MM.1S (cell line): ENCODE data around the gene SSBP1.

Experiments used
- DNase-seq: peaks from one replicate; pipeline ENCODE4 v3.0.0-alpha.2; 2015
- H2AFZ ChIP-seq: fragments of 300-600 bp; sonication (generic); 2 replicates; pipeline ENCODE4 v1.6.0; 2016; ENCODE audit warnings: antibody characterized with exemption, low read length
- H3F3A ChIP-seq: fragments of 300-600 bp; sonication (generic); 2 replicates; pipeline ENCODE4 v1.6.1; 2016; ENCODE audit warnings: mild to moderate bottlenecking, antibody characterized with exemption, low read length, moderate library complexity, mixed read lengths; ENCODE audit not compliant: insufficient read depth
- H3K27ac ChIP-seq: fragments of 300-600 bp; sonication (generic); 2 replicates; pipeline ENCODE4 v1.5.1; 2016; ENCODE audit warnings: mild to moderate bottlenecking, low read length
- H3K27me3 ChIP-seq: fragments of 300-600 bp; sonication (generic); replicated peaks from 2 replicates; pipeline ENCODE4 v1.6.0; 2016; ENCODE audit warnings: low read length; ENCODE audit not compliant: insufficient read depth
- H3K36me3 ChIP-seq: fragments of 300-600 bp; sonication (generic); replicated peaks from 2 replicates; pipeline ENCODE4 v1.6.1; 2016; ENCODE audit warnings: mild to moderate bottlenecking, low read length, mixed read lengths; ENCODE audit not compliant: insufficient read depth
- H3K4me1 ChIP-seq: fragments of 300-600 bp; sonication (generic); 2 replicates; pipeline ENCODE4 v1.6.1; 2016; ENCODE audit warnings: low read length, mixed read lengths
- H3K4me2 ChIP-seq: fragments of 300-600 bp; sonication (generic); 2 replicates; pipeline ENCODE4 v1.6.0; 2016; ENCODE audit warnings: low read depth, low read length
- H3K4me3 ChIP-seq: fragments of 300-600 bp; sonication (generic); 2 replicates; pipeline ENCODE4 v1.5.1; 2016; ENCODE audit warnings: low read length, mixed read lengths
- H3K79me2 ChIP-seq: fragments of 300-600 bp; sonication (generic); 2 replicates; pipeline ENCODE4 v1.6.1; 2016; ENCODE audit warnings: mixed run types, low read length, mixed read lengths
- H3K9ac ChIP-seq: fragments of 300-600 bp; sonication (generic); 2 replicates; pipeline ENCODE4 v1.6.1; 2016; ENCODE audit warnings: low read length, mixed read lengths
- H3K9me2 ChIP-seq: fragments of 300-600 bp; sonication (generic); replicated peaks from 2 replicates; pipeline ENCODE4 v1.6.1; 2016; ENCODE audit warnings: mild to moderate bottlenecking, low read length, mixed read lengths; ENCODE audit not compliant: insufficient read depth
- H3K9me3 ChIP-seq: fragments of 300-600 bp; sonication (generic); replicated peaks from 2 replicates; pipeline ENCODE4 v1.6.1; 2016; ENCODE audit warnings: mild to moderate bottlenecking, low read length, mixed read lengths; ENCODE audit not compliant: insufficient read depth
- H4K20me1 ChIP-seq: fragments of 300-600 bp; sonication (generic); 2 replicates; pipeline ENCODE4 v1.6.1; 2016; ENCODE audit warnings: mild to moderate bottlenecking, low read length, moderate library complexity, mixed read lengths; ENCODE audit not compliant: insufficient read depth
- EZH2 ChIP-seq: fragments of 300-600 bp; sonication (generic); optimal IDR thresholded peaks from 2 replicates; pipeline ENCODE3; 2017; ENCODE audit warnings: low read depth, mild to moderate bottlenecking, antibody characterized with exemption, low read length, mixed read lengths
- EZH2phosphoT487 ChIP-seq: fragments of 300-600 bp; sonication (generic); IDR thresholded peaks from 2 replicates; pipeline ENCODE4 v1.6.1; 2018; ENCODE audit warnings: antibody characterized with exemption, low read length
- TF ChIP-seq, protein P1 (sequence below): fragments of 300-600 bp; sonication (generic); IDR thresholded peaks from 2 replicates; pipeline ENCODE4 v1.5.1; 2016; ENCODE audit warnings: antibody characterized with exemption, low read length, mixed read lengths

The SSBP1 gene

DNA sequence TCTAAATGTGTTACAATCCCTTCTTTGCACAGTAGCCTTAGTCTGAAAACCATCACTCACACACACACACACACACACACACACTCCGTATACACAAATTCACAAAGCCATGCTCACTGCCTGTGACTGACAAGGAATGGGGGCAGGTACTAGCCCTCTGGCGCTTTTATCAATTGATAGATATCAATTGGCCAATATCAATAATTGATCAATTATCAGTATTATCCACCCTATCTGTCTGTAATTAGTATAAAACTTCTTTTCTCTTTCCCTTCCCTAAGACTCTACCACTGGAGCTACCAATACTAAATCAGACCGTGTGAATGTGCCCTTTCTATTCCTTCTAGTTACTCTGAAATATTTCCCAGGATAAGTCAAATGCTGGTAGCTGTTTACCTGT is 38.3 kb upstream of the SSBP1 start:
- Histone ChIP-seq H3K27me3 (0 out of 2 replicates have a peak, but pooled peaks cover 12% of the 10 kb centered on the region), H3K4me3 (no peak overlapping the region), H3K9ac (no peak overlapping the region), H3K27ac (no peak overlapping the region), H4K20me1 (no peaks in the 10 kb centered on the region), H2AFZ (no peak overlapping the region), H3K9me2 (no peaks in the 10 kb centered on the region), H3K9me3 (no peaks in the 10 kb centered on the region), H3K4me1 (peaks cover 8% of the 10 kb centered on the region), H3K36me3 (no peaks in the 10 kb centered on the region), H3F3A (peaks cover 5% of the 10 kb centered on the region; the same call in 1 of the 2 replicates), H3K79me2 (0 out of 2 replicates have a peak, but pooled peaks cover 7% of the 10 kb centered on the region), H3K4me2 (no peak overlapping the region)
- TF ChIP-seq, protein P1, sequence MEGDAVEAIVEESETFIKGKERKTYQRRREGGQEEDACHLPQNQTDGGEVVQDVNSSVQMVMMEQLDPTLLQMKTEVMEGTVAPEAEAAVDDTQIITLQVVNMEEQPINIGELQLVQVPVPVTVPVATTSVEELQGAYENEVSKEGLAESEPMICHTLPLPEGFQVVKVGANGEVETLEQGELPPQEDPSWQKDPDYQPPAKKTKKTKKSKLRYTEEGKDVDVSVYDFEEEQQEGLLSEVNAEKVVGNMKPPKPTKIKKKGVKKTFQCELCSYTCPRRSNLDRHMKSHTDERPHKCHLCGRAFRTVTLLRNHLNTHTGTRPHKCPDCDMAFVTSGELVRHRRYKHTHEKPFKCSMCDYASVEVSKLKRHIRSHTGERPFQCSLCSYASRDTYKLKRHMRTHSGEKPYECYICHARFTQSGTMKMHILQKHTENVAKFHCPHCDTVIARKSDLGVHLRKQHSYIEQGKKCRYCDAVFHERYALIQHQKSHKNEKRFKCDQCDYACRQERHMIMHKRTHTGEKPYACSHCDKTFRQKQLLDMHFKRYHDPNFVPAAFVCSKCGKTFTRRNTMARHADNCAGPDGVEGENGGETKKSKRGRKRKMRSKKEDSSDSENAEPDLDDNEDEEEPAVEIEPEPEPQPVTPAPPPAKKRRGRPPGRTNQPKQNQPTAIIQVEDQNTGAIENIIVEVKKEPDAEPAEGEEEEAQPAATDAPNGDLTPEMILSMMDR = no peak
- TF ChIP-seq EZH2phosphoT487 (no peak), EZH2 (no peak)
- DNase-seq = no peak

DNA sequence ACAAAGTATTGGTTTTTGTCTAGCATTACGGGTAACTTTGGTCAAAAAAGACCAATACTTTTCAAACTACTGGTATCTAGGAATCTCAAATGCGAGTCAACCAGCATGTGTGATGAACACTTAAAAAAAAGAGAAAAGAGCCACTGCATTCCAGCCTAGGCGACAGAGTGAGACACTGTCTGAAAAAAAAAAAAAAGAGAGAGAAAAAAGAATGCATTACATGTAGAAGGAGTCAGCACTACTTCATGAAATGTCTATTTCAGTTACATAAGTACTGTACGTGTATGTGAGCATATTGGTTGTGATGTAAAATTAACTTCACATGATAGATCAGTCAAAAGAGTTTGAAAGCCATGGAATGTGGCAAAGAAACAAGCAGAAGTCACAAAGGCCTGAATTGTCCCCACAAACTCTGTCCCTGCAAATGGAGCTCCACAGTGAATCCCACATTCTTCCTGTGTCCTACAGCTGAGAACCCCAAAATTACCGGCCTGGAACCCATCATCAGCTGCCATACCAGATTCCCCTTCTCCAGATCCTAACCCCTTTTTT is 37.8 kb upstream of the SSBP1 start:
- peaks cover 8% of the 10 kb centered on the region for H3K4me1 ChIP-seq
- H4K20me1 ChIP-seq = no peaks in the 10 kb centered on the region
- no peak overlapping the region for H3K9ac ChIP-seq
- no peaks in the 10 kb centered on the region for H3K9me3 ChIP-seq
- no peaks in the 10 kb centered on the region for H3K9me2 ChIP-seq
- H3K27ac ChIP-seq = no peak overlapping the region
- peaks cover 5% of the 10 kb centered on the region; the same call in 1 of the 2 replicates for H3F3A ChIP-seq
- H3K4me3 ChIP-seq = no peak overlapping the region
- H2AFZ ChIP-seq = no peak overlapping the region
- TF ChIP-seq EZH2phosphoT487 = no peak
- TF ChIP-seq, protein P1 = no peak
- TF ChIP-seq EZH2 = no peak
- 0 out of 2 replicates have a peak, but pooled peaks cover 7% of the 10 kb centered on the region for H3K79me2 ChIP-seq
- H3K36me3 ChIP-seq = no peaks in the 10 kb centered on the region
- H3K4me2 ChIP-seq = peak overlapping the region; percentile 61; the same call in 1 of the 2 replicates
- no peak for DNase-seq
- 0 out of 2 replicates have a peak, but pooled peaks cover 12% of the 10 kb centered on the region for H3K27me3 ChIP-seq

DNA sequence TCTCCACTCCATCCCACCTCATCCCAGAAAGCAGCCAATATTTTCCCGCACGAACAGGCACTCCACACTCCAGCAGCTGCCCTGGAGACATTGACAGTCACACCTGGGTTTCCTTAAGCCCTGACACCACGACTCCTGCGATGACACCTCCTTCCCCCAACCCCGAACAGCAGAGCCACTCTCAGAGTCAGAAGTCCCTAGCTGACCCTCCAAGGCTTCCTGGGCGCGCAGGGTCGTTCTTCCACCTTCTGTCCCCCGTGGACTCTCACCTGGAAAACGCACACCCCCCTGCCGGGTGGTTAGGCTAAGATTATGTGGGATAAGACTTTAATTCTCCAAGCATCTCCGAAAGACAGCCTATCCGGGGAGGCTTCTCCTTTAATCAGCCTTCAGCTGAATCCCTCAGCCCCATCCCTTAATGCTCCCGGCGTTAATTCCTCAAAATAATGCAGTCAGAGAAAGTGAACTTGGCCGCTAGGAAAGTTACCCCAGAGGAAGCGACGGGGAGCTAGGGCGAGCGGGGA is 37.2 kb upstream of the SSBP1 start:
- TF ChIP-seq, protein P1 = no peak
- no peak for TF ChIP-seq EZH2phosphoT487
- TF ChIP-seq EZH2 = no peak
- Histone ChIP-seq H3K27me3 (0 out of 2 replicates have a peak, but pooled peaks cover 12% of the 10 kb centered on the region), H3K4me2 (peak overlapping the region; percentile 61), H3K9me2 (no peaks in the 10 kb centered on the region), H3K9me3 (no peaks in the 10 kb centered on the region), H3K9ac (no peak overlapping the region), H2AFZ (no peak overlapping the region), H4K20me1 (no peaks in the 10 kb centered on the region), H3K4me1 (peaks cover 8% of the 10 kb centered on the region), H3F3A (peaks cover 5% of the 10 kb centered on the region; the same call in 1 of the 2 replicates), H3K36me3 (no peaks in the 10 kb centered on the region), H3K4me3 (peak overlapping the region; percentile 46; the same call in 1 of the 2 replicates), H3K27ac (no peak overlapping the region), H3K79me2 (0 out of 2 replicates have a peak, but pooled peaks cover 7% of the 10 kb centered on the region)
- no peak for DNase-seq
